Prostate gland (tissue), 2 donors: Measurements from ENCODE around the gene RGS7.

Experiments used
- POLR2AphosphoS5 ChIP-seq: sonication (generic); formaldehyde crosslinking; IDR thresholded peaks from one replicate; pipeline ENCODE4 v1.6.1; 2017; ENCODE audit warnings: antibody characterized with exemption
- TF ChIP-seq, protein P1 (sequence below), 4 experiments: fragments of 200-600 bp in 2 of 4; fragments of 450-650 bp in 2 of 4; sonication (generic) in 2 of 4; IDR thresholded peaks; 1 replicate in 3 of 4; 2 replicates in 1 of 4; pipeline ENCODE4 v1.5.1; 2016 to 2019; ENCODE audit warnings: antibody characterized with exemption in 4 of 4, mild to moderate bottlenecking in 2 of 4, moderate library complexity in 2 of 4

DNA sequence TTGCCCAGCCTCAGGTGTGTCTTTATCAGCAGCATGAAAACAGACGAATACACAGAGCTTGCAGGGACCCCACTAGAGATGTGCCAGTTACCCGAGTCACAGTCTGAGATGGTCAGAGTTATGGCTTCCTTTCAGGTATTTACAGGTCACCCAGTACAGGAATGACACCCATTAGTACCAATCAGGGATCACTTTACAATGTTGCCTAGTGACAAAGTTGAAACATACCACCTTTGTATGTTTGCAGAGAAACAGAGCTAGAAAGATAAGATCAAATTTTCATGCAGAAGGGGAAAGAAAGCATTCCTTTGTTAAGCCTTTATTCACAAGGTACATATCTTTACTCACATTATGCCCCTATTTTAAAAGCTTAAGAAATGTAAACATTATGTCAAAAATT is 137.6 kb downstream of the RGS7 start:
- TF ChIP-seq, protein P1, sequence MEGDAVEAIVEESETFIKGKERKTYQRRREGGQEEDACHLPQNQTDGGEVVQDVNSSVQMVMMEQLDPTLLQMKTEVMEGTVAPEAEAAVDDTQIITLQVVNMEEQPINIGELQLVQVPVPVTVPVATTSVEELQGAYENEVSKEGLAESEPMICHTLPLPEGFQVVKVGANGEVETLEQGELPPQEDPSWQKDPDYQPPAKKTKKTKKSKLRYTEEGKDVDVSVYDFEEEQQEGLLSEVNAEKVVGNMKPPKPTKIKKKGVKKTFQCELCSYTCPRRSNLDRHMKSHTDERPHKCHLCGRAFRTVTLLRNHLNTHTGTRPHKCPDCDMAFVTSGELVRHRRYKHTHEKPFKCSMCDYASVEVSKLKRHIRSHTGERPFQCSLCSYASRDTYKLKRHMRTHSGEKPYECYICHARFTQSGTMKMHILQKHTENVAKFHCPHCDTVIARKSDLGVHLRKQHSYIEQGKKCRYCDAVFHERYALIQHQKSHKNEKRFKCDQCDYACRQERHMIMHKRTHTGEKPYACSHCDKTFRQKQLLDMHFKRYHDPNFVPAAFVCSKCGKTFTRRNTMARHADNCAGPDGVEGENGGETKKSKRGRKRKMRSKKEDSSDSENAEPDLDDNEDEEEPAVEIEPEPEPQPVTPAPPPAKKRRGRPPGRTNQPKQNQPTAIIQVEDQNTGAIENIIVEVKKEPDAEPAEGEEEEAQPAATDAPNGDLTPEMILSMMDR (IDR thresholded peaks at IDR 0.05), result no peak
- TF ChIP-seq POLR2AphosphoS5, result no peak
